Liver (tissue), 9 donors: ENCODE data around the gene KICS2. TPM values are rescaled to one million over a fixed set of nuclear protein-coding genes. Genes with fewer than 3 reads are reported as not detected.

Experiments
- DNase-seq: peaks from one replicate; pipeline ENCODE4 v3.0.0-alpha.2; 2017; ENCODE audit warnings: low spot score
- H3K27ac ChIP-seq, 2 donors: one replicate each; pipeline ENCODE4 v1.7.0; 2013; ENCODE audit warnings: inconsistent platforms in 2 of 2, low read length in 2 of 2, control low read depth in 1 of 2, low read depth in 1 of 2, mild to moderate bottlenecking in 1 of 2
- H3K27me3 ChIP-seq, 4 donors: one replicate each; pipeline versions ENCODE4 v1.6.1 to v1.7.0; 2013; ENCODE audit warnings: low read length in 3 of 4, inconsistent platforms in 1 of 4, mild to moderate bottlenecking in 1 of 4, moderate library complexity in 1 of 4; ENCODE audit not compliant: control insufficient read depth in 4 of 4, insufficient read depth in 4 of 4
- H3K36me3 ChIP-seq, 4 donors: one replicate each; pipeline versions ENCODE4 v1.6.1 to v1.7.0; 2013; ENCODE audit warnings: low read length in 3 of 4, mild to moderate bottlenecking in 3 of 4, low read depth in 1 of 4, moderate library complexity in 1 of 4; ENCODE audit not compliant: control insufficient read depth in 4 of 4, insufficient read depth in 3 of 4
- H3K4me1 ChIP-seq, 4 donors: one replicate each; pipeline versions ENCODE4 v1.6.1 to v1.7.0; 2013; ENCODE audit warnings: low read length in 3 of 4, mild to moderate bottlenecking in 3 of 4, moderate library complexity in 1 of 4; ENCODE audit not compliant: control insufficient read depth in 4 of 4, insufficient read depth in 4 of 4
- H3K4me3 ChIP-seq, 3 donors: one replicate each; pipeline versions ENCODE4 v1.6.1 to v1.7.0; 2013; ENCODE audit warnings: low read length in 3 of 3, control low read depth in 1 of 3, low read depth in 1 of 3, mild to moderate bottlenecking in 1 of 3
- H3K9ac ChIP-seq, 2 donors: one replicate each; pipeline ENCODE4 v1.7.0; 2013; ENCODE audit warnings: low read length in 2 of 2, mild to moderate bottlenecking in 2 of 2, moderate library complexity in 2 of 2, control low read depth in 1 of 2, low read depth in 1 of 2
- H3K9me3 ChIP-seq, 4 donors: one replicate each; pipeline versions ENCODE4 v1.6.1 to v1.7.0; 2013; ENCODE audit warnings: low read length in 3 of 4; ENCODE audit not compliant: control insufficient read depth in 4 of 4
- ATF3 ChIP-seq: IDR thresholded peaks from 2 replicates; pipeline ENCODE4 v1.6.1; 2016; ENCODE audit warnings: antibody characterized with exemption
- CTCF ChIP-seq: fragments of 150-350 bp; IDR thresholded peaks from 2 replicates; pipeline ENCODE4 v1.5.1; 2017; ENCODE audit warnings: improper control_type of control experiment, low read depth, low read length; ENCODE audit not compliant: missing input control
- EGR1 ChIP-seq, 2 donors: IDR thresholded peaks; 2 replicates each; pipeline ENCODE4 v1.6.1; 2016 to 2018; ENCODE audit warnings: antibody characterized with exemption in 2 of 2, low read depth in 2 of 2
- GABPA ChIP-seq, 2 donors: IDR thresholded peaks in 1 of 2; conservative IDR thresholded peaks in 1 of 2; 2 replicates each; pipeline ENCODE4 v1.6.1; 2016; ENCODE audit warnings: antibody characterized with exemption in 2 of 2, mild to moderate bottlenecking in 1 of 2, moderate library complexity in 1 of 2
- HNF4A ChIP-seq, 2 donors: conservative IDR thresholded peaks; 2 replicates each; pipeline ENCODE4 v1.6.1; 2016; ENCODE audit warnings: antibody characterized with exemption in 2 of 2, mild to moderate bottlenecking in 2 of 2
- HNF4G ChIP-seq: IDR thresholded peaks from 2 replicates; pipeline ENCODE4 v1.6.1; 2016; ENCODE audit warnings: antibody characterized with exemption
- MAX ChIP-seq: IDR thresholded peaks from 2 replicates; pipeline ENCODE4 v1.6.1; 2016; ENCODE audit warnings: antibody characterized with exemption
- NR2F2 ChIP-seq: IDR thresholded peaks from 2 replicates; pipeline ENCODE4 v1.6.1; 2016; ENCODE audit warnings: antibody characterized with exemption
- RAD21 ChIP-seq, 2 donors: IDR thresholded peaks; 2 replicates each; pipeline ENCODE4 v1.6.1; 2016; ENCODE audit warnings: antibody characterized with exemption in 2 of 2, mild to moderate bottlenecking in 2 of 2
- REST ChIP-seq: IDR thresholded peaks from 2 replicates; pipeline ENCODE4 v1.6.1; 2016; ENCODE audit warnings: antibody characterized with exemption, mild to moderate bottlenecking
- SP1 ChIP-seq: IDR thresholded peaks from 2 replicates; pipeline ENCODE4 v1.6.1; 2018; ENCODE audit warnings: antibody characterized with exemption, mild to moderate bottlenecking
- TAF1 ChIP-seq: conservative IDR thresholded peaks from 2 replicates; pipeline ENCODE4 v1.6.1; 2016; ENCODE audit warnings: antibody characterized with exemption, mild to moderate bottlenecking
- YY1 ChIP-seq: IDR thresholded peaks from 2 replicates; pipeline ENCODE4 v1.6.1; 2016; ENCODE audit warnings: antibody characterized with exemption, mild to moderate bottlenecking
- ZBTB33 ChIP-seq: IDR thresholded peaks from 2 replicates; pipeline ENCODE4 v1.6.1; 2016; ENCODE audit warnings: antibody characterized with exemption
- WGBS: extraction: QIAGEN DNeasy Blood & Tissue Kit; methylation state at CpG from one replicate; pipeline ENCODE4 v1.1.7; 2013; 5-methylcytosine and 5-hydroxymethylcytosine counted together
- polyA plus RNA-seq, 2 donors: library from polyadenylated mRNA; stranded (reverse) in 1 of 2; unstranded in 1 of 2; fragments of 200-250 nt in 1 of 2; fragments of >200 nt in 1 of 2; fragmentation: Nextera tagmentation in 1 of 2; extraction: Ambion mirVana in 1 of 2; gene quantifications; one replicate each; pipeline versions ENCODE4 v1.2.1 to v1.2.3, GENCODE V29; 2013 to 2015
- total RNA-seq, 2 donors: library from RNA; depleted of rRNA; stranded (reverse); fragments of >200 nt; gene quantifications; one replicate each; pipeline ENCODE4 v1.2.3, GENCODE V29; 2014
- donor health status: healthy.
- donor health status: healthy.
- donor health status: healthy.
- donor health status: healthy.
- donor health status: healthy.

KICS2 gene
- total and polyA plus RNA-seq, 4 donors, result 3.4 to 10.7 (median 5.3) TPM

GRCh38 chr12:64232196-64232595, 10.1 kb upstream of the KICS2 start:
- no peak for DNase-seq
- Histone ChIP-seq H3K27ac (no peak overlapping the region), H3K27me3 (no peaks in the 10 kb centered on the region), H3K36me3 (no peaks in the 10 kb centered on the region), H3K4me3 (no peak overlapping the region), H3K9me3 (no peaks in the 10 kb centered on the region), H3K4me1 (no peaks in the 10 kb centered on the region), H3K9ac (no peak overlapping the region)
- TF ChIP-seq ATF3 (no peak), GABPA (IDR thresholded peaks at IDR 0.05 in 1 of 2, conservative IDR thresholded peaks at IDR 0.05 in 1 of 2) (no peak), HNF4G (no peak), REST (no peak), YY1 (no peak), ZBTB33 (no peak), HNF4A (conservative IDR thresholded peaks at IDR 0.05) (no peak), MAX (no peak), RAD21 (IDR thresholded peaks at IDR 0.05) (no peak), NR2F2 (no peak), CTCF (no peak), TAF1 (no peak), SP1 (no peak), EGR1 (IDR thresholded peaks at IDR 0.05; ENCODE audit: low read depth in 2 of 2) (no peak)
- 87% methylated on average over 1 of the region's 1 CpG for WGBS

GRCh38 chr12:64229796-64230195, 7.7 kb upstream of the KICS2 start:
- TF ChIP-seq HNF4A (conservative IDR thresholded peaks at IDR 0.05) (no peak), MAX (no peak), ZBTB33 (no peak), REST (no peak), NR2F2 (no peak), EGR1 (IDR thresholded peaks at IDR 0.05; ENCODE audit: low read depth in 2 of 2) (no peak), GABPA (IDR thresholded peaks at IDR 0.05 in 1 of 2, conservative IDR thresholded peaks at IDR 0.05 in 1 of 2) (no peak)
- no peak for DNase-seq
- no peaks in the 10 kb centered on the region for H3K4me1 ChIP-seq
- H3K9ac ChIP-seq, result no peak overlapping the region
- no peaks in the 10 kb centered on the region for H3K36me3 ChIP-seq
- no peaks in the 10 kb centered on the region for H3K9me3 ChIP-seq
- H3K27me3 ChIP-seq, result no peaks in the 10 kb centered on the region
- no peak overlapping the region for H3K27ac ChIP-seq
- 92% methylated on average over 5 of the region's 5 CpGs for WGBS
- H3K4me3 ChIP-seq, result no peak overlapping the region
